Mononuclear cell (primary cell): Measurements from ENCODE around the gene MACO1. TPM values are rescaled to one million over a fixed set of nuclear protein-coding genes. Genes with fewer than 3 reads are reported as not detected.
"Not testable (repeated sequence)": the region's sequence is repeated elsewhere in the genome, so short reads cannot be mapped to it uniquely, and the experiment has no call there.

Source experiments
- H3K27me3 ChIP-seq: 2 replicates; pipeline ENCODE4 v1.6.0; 2011; ENCODE audit warnings: low read length, control low read depth; ENCODE audit not compliant: insufficient read depth
- H3K4me1 ChIP-seq: 2 replicates; pipeline ENCODE4 v1.5.1; 2011; ENCODE audit warnings: mild to moderate bottlenecking, low read length, control low read depth; ENCODE audit not compliant: insufficient read depth
- H3K4me3 ChIP-seq: 2 replicates; pipeline ENCODE4 v1.5.1; 2011; ENCODE audit warnings: mild to moderate bottlenecking, low read length, moderate library complexity
- H3K9me3 ChIP-seq: 2 replicates; pipeline ENCODE4 v1.5.1; 2011; ENCODE audit warnings: low read depth, mild to moderate bottlenecking, control low read depth, low read length
- total RNA-seq: library from RNA; depleted of rRNA; stranded (reverse); fragments of >200 nt; gene quantifications from one replicate; pipeline ENCODE4 v1.2.3, GENCODE V29; 2012

Gene MACO1
- total RNA-seq, 1 donor, result 23.6 TPM

DNA sequence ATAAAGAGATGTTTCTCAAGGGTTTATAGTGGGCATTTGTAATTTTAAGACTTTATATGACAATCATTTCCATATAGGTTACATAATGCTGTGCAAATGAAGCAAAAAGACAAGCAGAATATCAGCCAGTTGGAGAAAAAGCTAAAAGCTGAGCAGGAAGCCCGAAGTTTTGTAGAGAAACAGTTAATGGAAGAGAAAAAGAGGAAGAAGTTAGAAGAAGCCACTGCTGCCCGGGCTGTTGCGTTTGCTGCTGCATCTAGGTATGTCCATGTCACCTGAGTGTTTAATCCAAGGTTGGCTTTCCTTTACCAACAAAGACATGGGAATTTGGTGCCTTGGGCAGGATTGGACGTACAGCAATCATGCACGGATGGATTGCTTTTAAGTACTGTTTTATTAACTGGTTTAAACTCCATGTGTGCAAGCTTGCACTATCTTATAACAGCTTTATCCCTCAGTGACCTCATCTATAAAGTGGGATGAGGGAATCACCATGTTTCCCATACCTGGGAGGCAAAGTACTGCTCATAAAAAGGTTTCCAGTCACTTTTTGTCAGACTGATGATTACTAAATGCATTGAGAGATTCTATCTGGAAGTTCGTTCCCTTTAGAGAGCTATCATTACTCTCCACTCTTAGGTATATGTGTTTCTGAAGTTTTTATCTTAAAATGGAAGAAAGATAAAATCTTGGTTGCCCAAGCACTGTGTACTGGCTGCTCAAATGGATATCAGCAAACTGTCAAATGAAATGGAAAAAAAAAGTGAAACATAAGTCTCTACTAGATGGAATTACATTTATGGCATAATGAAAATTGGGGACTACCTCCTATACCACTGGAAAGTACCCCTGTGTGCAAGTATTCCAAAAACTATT is 55.1 kb downstream of the MACO1 start:
- no peak overlapping the region for H3K4me3 ChIP-seq
- H3K9me3 ChIP-seq, result no peaks in the 10 kb centered on the region
- no peaks in the 10 kb centered on the region for H3K27me3 ChIP-seq
- peaks cover 3% of the 10 kb centered on the region for H3K4me1 ChIP-seq

GRCh38 chr1:25486602-25487001 is 55.9 kb downstream of the MACO1 start:
- H3K4me3 ChIP-seq, result no peak overlapping the region

GRCh38 chr1:25487628-25488027 is 56.9 kb downstream of the MACO1 start:
- Histone ChIP-seq H3K9me3 (no peaks in the 10 kb centered on the region), H3K4me1 (peaks cover 3% of the 10 kb centered on the region), H3K27me3 (no peaks in the 10 kb centered on the region), H3K4me3 (no peak overlapping the region)

More at GRCh38 chr1:25486602-25487001, 55.9 kb downstream of the MACO1 start:
- Histone ChIP-seq H3K4me1 (peaks cover 3% of the 10 kb centered on the region), H3K27me3 (no peaks in the 10 kb centered on the region), H3K9me3 (no peaks in the 10 kb centered on the region)

- H3K4me1 ChIP-seq, result no peaks in the 10 kb centered on the region
- no peak overlapping the region for H3K4me3 ChIP-seq
- H3K27me3 ChIP-seq, result no peaks in the 10 kb centered on the region
- H3K9me3 ChIP-seq, result no peaks in the 10 kb centered on the region
Observed at GRCh38 chr1:25492323-25492722, 61.6 kb downstream of the MACO1 start.

DNA sequence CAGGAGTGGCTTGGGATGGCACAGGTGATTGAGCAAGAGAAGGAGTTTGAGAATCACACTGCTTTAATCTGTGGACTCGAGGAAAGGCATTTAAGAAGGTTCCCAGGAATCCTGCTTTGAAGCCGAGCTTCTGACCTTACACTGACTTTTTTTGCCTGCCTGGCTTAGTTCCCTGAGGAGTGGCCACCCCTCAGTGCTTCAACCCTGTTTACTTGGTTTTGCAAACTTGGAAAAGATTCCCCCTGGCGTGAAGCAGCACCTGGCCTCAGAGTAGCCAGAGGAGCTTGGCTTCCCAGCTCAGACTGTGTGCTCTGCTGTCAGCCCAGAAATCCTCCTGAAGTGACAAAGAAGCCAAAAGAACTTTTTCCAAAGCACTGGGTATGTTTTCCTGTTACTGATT is 64.3 kb downstream of the MACO1 start:
- H3K4me3 ChIP-seq, result no peak overlapping the region
- H3K27me3 ChIP-seq, result no peaks in the 10 kb centered on the region
- H3K9me3 ChIP-seq, result no peaks in the 10 kb centered on the region
- H3K4me1 ChIP-seq, result no peaks in the 10 kb centered on the region

- H3K4me1 ChIP-seq, result peaks cover 4% of the 10 kb centered on the region
- no peaks in the 10 kb centered on the region for H3K27me3 ChIP-seq
- no peak overlapping the region for H3K4me3 ChIP-seq
- H3K9me3 ChIP-seq, result no peaks in the 10 kb centered on the region
Observed at GRCh38 chr1:25500694-25501093, 70.0 kb downstream of the MACO1 start.

DNA sequence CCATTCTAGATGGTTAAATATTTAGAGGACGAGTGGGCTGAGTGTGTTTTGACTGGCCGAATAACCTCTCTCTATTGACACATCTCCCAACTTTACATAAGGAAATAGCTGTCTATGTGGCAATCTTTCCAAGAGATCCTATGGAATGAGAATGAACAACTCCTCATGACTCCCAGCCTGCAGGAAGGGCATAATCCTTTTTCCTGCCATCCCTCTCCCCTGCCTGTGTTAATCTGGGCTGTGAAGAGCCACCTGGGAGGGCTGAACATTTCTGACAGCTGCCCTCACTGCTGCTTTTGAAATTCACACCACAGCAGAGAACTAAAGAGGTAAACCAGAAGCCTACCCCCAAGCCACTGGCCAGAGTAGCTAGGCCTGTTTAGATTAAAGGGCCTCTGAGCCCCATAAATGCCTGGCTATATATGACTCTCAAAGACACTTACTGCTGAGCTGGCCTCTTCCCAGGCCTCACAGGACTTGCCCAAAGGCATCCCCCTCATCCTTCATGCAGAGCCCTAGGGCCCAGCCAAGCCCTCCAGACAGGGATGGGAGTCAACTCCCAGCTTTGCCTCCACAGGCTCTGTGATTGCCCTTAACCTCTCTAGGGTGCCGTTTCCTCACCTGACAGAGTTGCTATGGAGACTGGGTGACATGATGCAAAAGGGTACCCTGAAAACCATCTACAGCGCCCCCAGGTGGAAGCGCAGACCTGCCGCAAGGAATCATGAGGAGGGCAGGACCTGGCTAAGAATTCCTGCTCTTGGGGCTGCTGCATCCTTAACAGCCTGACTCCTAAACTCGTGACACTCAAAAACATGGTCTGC is 70.8 kb downstream of the MACO1 start:
- Histone ChIP-seq H3K27me3 (no peaks in the 10 kb centered on the region), H3K4me3 (no peak overlapping the region), H3K4me1 (peaks cover 4% of the 10 kb centered on the region), H3K9me3 (no peaks in the 10 kb centered on the region)

GRCh38 chr1:25502957-25503356 is 72.3 kb downstream of the MACO1 start:
- Histone ChIP-seq H3K27me3 (no peaks in the 10 kb centered on the region), H3K4me1 (peaks cover 4% of the 10 kb centered on the region), H3K9me3 (no peaks in the 10 kb centered on the region), H3K4me3 (no peak overlapping the region)

DNA sequence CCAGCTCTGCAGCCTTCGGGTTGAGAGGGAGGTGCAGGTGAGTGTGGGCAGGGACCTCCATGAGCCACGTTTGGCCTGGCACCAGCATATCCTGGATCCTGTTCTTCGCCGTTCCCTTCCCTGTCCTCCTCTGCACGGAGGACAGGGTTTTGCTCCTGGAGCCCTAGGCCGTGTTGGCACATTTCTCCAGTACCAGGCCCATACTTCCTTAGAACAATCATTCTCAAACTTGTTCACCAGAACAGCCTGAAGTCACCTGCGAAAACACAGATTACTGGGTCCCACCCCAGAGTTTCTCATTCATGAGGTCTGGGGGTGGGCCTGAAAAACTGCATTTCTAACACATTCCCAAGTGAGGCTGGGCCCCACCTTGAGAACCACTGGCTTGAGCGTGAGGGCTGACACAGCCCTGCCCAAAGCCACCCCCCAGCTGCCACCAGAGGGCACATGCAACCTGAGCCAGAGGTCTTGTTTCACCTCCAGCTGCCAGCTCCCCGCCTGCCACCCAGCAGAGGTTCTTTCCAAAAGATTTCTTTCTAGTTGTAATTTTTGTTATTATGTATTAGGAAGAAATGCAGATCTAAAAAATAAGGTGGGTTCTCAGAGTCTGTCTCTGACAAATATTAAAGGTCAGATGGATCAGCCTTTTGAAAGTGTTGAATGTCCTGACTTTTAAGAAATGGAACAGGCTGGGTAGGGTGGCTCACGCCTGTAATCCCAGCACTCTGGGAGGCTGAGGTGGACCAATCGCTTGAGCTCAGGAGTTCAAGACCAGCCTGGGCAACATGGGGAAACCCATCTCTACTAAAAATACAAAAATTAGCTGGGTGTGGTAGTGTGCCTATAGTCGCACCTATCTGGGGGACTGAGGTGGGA is 73.1 kb downstream of the MACO1 start:
- no peaks in the 10 kb centered on the region for H3K27me3 ChIP-seq

DNA sequence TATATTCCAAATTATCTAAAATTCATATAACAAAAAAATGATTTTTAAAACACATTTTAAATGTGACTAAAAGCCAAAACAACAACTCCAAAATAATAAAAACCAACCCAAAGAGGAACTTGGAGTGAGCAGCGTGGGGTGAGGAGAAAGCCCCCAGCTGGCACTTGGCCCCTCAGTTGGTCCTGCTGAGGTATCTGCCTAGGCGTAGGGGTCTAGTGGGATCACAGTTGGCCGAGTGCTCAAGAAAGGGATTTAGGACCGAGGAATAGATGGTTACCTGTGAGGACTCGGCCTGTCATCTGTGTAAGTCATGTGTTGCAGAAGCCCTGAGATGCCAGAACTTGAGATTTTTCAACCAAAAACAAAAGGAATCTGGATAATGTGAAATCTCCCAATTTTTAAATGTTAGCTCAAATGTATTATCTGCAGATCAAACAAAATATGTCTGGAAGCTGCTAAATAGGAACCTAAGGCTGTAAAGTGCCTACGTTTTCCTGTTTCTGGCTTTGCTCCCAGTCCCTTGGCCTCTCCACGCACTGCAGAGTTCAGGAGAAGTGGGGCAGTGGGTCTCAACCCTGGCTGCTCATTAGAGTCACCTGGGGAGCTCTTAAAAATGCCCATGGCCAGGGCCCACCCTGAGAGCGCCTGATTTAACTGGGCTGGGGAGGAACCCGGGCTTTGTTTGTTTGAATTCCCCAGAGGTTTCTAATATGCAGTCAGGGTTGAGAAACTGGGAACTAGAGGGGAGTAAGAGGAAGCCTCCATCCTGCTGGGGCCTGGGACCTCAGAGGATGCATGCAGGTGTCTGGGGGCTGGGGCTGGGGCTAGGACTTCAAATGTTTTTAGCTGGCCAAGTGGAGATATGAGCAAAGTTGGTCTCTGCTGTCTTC is 74.3 kb downstream of the MACO1 start:
- H3K9me3 ChIP-seq, result no peaks in the 10 kb centered on the region
- H3K4me1 ChIP-seq, result peaks cover 4% of the 10 kb centered on the region
- H3K4me3 ChIP-seq, result no peak overlapping the region
- H3K27me3 ChIP-seq, result no peaks in the 10 kb centered on the region

More for the DNA sequence above, 73.1 kb downstream of the MACO1 start:
- no peak overlapping the region for H3K4me3 ChIP-seq
- H3K4me1 ChIP-seq, result peaks cover 4% of the 10 kb centered on the region
- no peaks in the 10 kb centered on the region for H3K9me3 ChIP-seq

- Histone ChIP-seq H3K9me3 (no peaks in the 10 kb centered on the region), H3K27me3 (no peaks in the 10 kb centered on the region)
Observed at GRCh38 chr1:25505656-25506385, 75.1 kb downstream of the MACO1 start.

DNA sequence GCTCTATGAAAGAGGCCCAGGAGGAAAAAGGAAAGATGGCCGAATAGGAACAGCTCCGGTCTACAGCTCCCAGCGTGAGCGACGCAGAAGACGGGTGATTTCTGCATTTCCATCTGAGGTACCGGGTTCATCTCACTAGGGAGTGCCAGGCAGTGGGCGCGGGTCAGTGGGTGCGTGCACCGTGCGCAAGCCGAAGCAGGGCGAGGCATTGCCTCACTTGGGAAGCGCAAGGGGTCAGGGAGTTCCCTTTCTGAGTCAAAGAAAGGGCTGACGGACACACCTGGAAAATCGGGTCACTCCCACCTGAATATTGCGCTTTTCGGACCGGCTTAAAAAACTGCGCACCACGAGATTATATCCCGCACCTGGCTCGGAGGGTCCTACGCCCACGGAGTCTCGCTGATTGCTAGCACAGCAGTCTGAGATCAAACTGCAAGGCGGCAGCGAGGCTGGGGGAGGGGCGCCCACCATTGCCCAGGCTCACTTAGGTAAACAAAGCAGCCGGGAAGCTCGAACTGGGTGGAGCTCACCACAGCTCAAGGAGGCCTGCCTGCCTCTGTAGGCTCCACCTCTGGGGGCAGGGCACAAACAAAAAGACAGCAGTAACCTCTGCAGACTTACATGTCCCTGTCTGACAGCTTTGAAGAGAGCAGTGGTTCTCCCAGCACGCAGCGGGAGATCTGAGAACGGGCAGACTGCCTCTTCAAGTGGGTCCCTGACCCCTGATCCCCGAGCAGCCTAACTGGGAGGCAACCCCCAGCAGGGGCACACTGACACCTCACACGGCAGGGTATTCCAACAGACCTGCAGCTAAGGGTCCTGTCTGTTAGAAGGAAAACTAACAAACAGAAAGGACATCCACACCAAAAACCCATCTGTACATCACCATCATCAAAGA is 76.1 kb downstream of the MACO1 start:
- H3K27me3 ChIP-seq, H3K4me1 ChIP-seq, H3K9me3 ChIP-seq, H3K4me3 ChIP-seq: not testable (repeated sequence)

More at GRCh38 chr1:25505656-25506385, 75.1 kb downstream of the MACO1 start:
- Histone ChIP-seq H3K4me3 (no peak overlapping the region), H3K4me1 (peaks cover 4% of the 10 kb centered on the region)

DNA sequence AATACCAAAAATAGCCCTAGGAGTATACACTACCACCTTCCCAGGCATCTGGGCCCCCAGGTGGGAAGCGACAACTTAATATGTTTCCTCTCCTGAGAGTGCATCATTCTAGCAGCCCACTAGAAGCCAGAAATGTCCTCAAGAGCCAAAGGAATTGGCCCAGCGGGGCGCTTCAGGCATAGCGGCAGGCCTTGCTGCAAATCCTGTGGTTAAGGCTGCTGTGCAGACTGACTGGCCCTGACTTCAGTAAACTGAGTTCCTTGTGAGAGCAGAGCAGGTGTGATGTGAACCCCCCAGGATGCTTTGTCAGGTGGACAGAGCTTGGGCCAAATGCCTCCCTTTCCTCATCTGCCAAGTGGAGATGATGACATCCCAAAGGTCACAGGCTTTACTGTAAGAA is 83.0 kb downstream of the MACO1 start:
- no peak overlapping the region for H3K4me3 ChIP-seq
- H3K9me3 ChIP-seq, result no peaks in the 10 kb centered on the region
- no peaks in the 10 kb centered on the region for H3K4me1 ChIP-seq
- H3K27me3 ChIP-seq, result no peaks in the 10 kb centered on the region
